RWPE1 (cell line): ENCODE measurements around the gene LRMDA.

ENCODE experiments used
- CTCF ChIA-PET: fragments of 350-600 bp; sonication (Branson Sonifier 250); formaldehyde crosslinking; extraction: SDS; loops from one replicate; lab custom pipeline; 2021; lab: Yijun Ruan, JAX
- POLR2A ChIA-PET: fragments of 400-600 bp; formaldehyde crosslinking; extraction: SDS; loops from one replicate; lab custom pipeline; 2020; ENCODE audit warnings: antibody characterized with exemption; ENCODE audit not compliant: low non-redundant PET; lab: Yijun Ruan, JAX
- DNase-seq: peaks from one replicate; pipeline ENCODE4 v3.0.0; 2012; ENCODE audit warnings: low spot score
- H3K27ac ChIP-seq: fragments of 450-650 bp; 2 replicates; pipeline ENCODE4 v1.5.1; 2017
- TF ChIP-seq, protein P1 (sequence below): fragments of 450-650 bp; conservative IDR thresholded peaks from 2 replicates; pipeline ENCODE4 v1.5.1; 2017; ENCODE audit warnings: low read depth, mild to moderate bottlenecking

Gene LRMDA

DNA sequence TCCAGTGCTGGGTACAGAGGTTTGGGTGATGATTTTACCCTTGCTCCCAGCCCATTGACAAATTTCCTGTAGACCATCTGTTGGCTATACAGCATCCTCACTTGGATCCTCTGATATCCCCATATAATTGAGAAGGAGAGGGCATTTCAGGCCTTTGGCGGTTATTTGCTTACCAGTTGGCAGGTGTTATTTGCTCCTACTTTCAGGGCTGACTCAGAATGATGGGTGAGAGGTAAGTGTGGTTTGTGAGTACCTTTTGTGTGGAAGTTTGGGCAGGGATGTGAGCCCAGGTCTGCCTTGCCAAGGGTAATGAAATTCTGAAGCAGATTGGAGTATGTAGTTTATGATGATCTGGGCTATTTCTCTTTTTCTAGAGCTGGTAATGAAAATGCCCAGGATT, 93.6 kb downstream of the LRMDA start:
- POLR2A ChIA-PET: no interaction called here
- H3K27ac ChIP-seq: no peak overlapping the region
- CTCF ChIA-PET: interaction anchor here (0.7 kb wide), 1 partner anchor 51 kb away, joined by 3 read pairs; no protein-coding TSS in a partner anchor
- DNase-seq: no peak
- TF ChIP-seq, protein P1, sequence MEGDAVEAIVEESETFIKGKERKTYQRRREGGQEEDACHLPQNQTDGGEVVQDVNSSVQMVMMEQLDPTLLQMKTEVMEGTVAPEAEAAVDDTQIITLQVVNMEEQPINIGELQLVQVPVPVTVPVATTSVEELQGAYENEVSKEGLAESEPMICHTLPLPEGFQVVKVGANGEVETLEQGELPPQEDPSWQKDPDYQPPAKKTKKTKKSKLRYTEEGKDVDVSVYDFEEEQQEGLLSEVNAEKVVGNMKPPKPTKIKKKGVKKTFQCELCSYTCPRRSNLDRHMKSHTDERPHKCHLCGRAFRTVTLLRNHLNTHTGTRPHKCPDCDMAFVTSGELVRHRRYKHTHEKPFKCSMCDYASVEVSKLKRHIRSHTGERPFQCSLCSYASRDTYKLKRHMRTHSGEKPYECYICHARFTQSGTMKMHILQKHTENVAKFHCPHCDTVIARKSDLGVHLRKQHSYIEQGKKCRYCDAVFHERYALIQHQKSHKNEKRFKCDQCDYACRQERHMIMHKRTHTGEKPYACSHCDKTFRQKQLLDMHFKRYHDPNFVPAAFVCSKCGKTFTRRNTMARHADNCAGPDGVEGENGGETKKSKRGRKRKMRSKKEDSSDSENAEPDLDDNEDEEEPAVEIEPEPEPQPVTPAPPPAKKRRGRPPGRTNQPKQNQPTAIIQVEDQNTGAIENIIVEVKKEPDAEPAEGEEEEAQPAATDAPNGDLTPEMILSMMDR: no peak

DNA sequence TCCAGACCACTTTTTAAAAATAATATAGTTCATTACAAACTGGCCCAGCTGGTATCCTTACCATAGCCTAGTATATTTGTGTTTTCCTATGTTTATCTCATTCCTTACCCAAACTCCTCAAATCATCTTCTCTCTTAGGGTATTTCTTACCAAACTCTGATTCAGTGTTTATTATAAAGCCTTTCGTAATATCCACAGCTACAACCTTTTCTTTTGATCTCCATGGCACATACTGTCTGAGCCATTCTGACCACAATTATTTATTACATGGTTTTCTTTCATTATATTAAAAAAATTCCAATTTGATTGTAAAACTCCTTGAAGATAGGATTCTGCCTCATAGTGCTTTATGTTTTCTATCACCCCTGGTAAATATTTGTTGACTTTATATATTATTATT, 94.2 kb downstream of the LRMDA start:
- TF ChIP-seq, protein P1: no peak
- ChIA-PET CTCF (interaction anchor here (0.7 kb wide), 1 partner anchor 50 kb away, joined by 3 read pairs; no protein-coding TSS in a partner anchor), POLR2A (no interaction called here)
- no peak for DNase-seq
- no peak overlapping the region for H3K27ac ChIP-seq

DNA sequence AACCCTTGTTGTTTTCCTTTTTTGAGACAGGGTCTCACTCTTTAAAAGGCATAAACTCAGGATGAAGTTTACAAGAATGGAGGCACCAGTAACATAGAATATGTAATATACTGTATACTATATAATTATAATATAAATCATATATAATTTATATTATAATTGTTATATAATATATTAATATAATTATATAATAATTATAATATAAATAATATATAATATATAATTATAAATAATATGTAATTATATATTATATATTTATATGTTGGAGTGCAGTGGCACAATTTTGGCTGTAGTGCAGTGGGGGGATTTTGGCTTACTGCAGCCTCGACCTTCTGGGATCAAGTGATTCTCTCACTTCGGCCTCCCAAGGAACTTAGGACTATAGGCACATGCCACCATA, 96.1 kb downstream of the LRMDA start:
- DNase-seq: no peak
- ChIA-PET POLR2A (no interaction called here), CTCF (no interaction called here)
- TF ChIP-seq, protein P1: no peak
- no peak overlapping the region for H3K27ac ChIP-seq

DNA sequence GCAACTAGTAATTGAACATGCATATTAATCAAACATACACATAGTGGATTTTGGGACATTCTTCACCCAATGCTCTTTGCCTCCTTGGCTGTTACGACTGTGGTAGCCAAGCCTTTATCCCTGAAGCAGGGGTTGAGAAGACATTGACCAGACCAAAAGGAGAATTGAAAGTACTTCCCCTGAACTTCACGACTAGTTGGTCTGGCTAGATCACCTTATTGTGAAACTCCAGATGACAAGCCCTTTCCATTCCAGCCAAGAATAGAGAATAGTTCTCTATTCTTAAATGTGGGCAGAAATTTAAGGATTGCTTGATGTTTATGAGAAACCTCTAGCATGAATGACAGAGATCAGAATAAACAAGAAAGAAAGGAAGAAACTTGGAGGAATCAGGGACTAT, 97.0 kb downstream of the LRMDA start:
- H3K27ac ChIP-seq: no peak overlapping the region
- ChIA-PET CTCF (no interaction called here), POLR2A (no interaction called here)
- TF ChIP-seq, protein P1: no peak
- DNase-seq: no peak

DNA sequence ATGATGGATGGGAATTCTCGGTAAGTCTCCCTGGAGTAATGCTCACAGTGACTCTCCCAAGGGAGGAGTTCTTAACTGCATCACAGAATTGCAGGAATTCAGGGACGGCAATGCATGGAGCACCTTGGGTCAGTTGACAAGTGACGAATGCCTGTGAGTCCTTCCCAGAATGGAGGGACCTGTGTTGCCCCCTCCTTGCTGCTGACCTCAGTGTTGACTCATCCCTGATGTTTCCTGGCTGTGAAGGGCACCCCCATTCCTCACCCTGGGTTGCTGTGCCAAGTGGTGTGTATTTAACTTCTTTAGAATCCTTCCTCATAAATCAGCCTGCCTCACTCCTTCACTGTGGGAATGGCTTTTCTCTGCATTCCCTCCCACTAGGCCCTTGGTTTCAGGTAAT, 98.9 kb downstream of the LRMDA start:
- ChIA-PET CTCF (interaction anchor here (0.5 kb wide), 1 partner anchor 66 kb away, joined by 4 read pairs; no protein-coding TSS in a partner anchor), POLR2A (no interaction called here)
- no peak overlapping the region for H3K27ac ChIP-seq
- no peak for DNase-seq
- TF ChIP-seq, protein P1: no peak

DNA sequence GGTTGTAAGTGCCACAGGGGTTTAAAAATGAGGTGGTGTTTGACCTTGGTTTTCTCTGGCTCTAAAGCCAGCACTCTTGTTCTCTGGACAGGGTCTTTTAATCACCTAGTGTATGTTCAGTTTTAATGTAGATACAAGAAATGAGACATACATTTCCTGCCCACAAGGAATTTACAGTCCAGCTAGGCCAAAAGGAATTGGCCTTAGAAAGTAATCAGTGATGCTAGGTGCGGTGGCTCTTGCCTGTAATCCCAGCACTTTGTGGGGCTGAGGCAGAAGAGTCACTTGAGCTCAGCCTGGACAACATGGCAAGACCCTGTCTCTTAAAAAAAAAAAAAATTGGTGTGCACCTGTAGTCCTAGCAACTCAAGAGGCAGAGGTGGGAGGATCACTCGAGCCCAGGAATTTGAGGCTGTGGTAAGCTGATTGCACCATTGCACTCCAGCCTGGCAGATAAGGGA, 100.2 kb downstream of the LRMDA start:
- TF ChIP-seq, protein P1: no peak
- CTCF ChIA-PET: interaction anchor here (0.8 kb wide), 1 partner anchor 8 kb away, joined by 3 read pairs; no protein-coding TSS in a partner anchor
- no peak for DNase-seq
- POLR2A ChIA-PET: interaction anchor here (0.6 kb wide), 1 partner anchor 122 kb away, joined by 3 read pairs; no protein-coding TSS in a partner anchor
- no peak overlapping the region for H3K27ac ChIP-seq
